SK-N-SH (cell line): ENCODE results near the gene SLBP. TPM values are rescaled to one million over a fixed set of nuclear protein-coding genes. Genes with fewer than 3 reads are reported as not detected.
A peak's percentile ranks its signal among the peaks of the same experiment; 100 is the strongest.

Source experiments
- CTCF ChIA-PET: fragments of 300-600, 350-600 bp; formaldehyde crosslinking; extraction: SDS; loops from one replicate; lab custom pipeline; 2021; lab: Yijun Ruan, JAX
- POLR2A ChIA-PET: fragments of 350-600 bp; sonication (Branson Sonifier 250); formaldehyde crosslinking; extraction: SDS; loops from one replicate; lab custom pipeline; 2020; ENCODE audit warnings: antibody characterized with exemption, inconsistent platforms; lab: Yijun Ruan, JAX
- DNase-seq: peaks from one replicate; pipeline ENCODE4 v3.0.0; 2012
- H2AFZ ChIP-seq: fragments of 200-600 bp; sonication (generic); 2 replicates; pipeline ENCODE4 v1.8.1; 2016; ENCODE audit warnings: antibody characterized with exemption, mild to moderate bottlenecking, low read depth
- H3F3A ChIP-seq: fragments of 200-600 bp; sonication (generic); replicated peaks from 2 replicates; pipeline ENCODE3; 2016; ENCODE audit warnings: antibody characterized with exemption, mild to moderate bottlenecking; ENCODE audit not compliant: insufficient read depth
- H3K27ac ChIP-seq, 2 experiments: fragments of 200-500 bp in 1 of 2; fragments of 200-600 bp in 1 of 2; sonication (Bioruptor generic) in 1 of 2; sonication (generic), shearing (Covaris generic) in 1 of 2; 2 replicates each; pipeline versions ENCODE4 v1.5.1 to v1.6.1; 2014 to 2016; ENCODE audit warnings: low read depth in 2 of 2, inconsistent platforms in 1 of 2, low read length in 1 of 2, mild to moderate bottlenecking in 1 of 2, mixed read lengths in 1 of 2
- H3K27me3 ChIP-seq: fragments of 200-600 bp; sonication (generic), shearing (Covaris generic); 2 replicates; pipeline ENCODE4 v1.6.1; 2016; ENCODE audit warnings: mixed run types; ENCODE audit not compliant: insufficient read depth
- H3K36me3 ChIP-seq, 2 experiments: fragments of 200-500 bp in 1 of 2; fragments of 200-600 bp in 1 of 2; sonication (Bioruptor generic) in 1 of 2; sonication (generic) in 1 of 2; replicated peaks in 1 of 2; 2 replicates each; pipeline versions ENCODE3 to v1.5.1; 2014 to 2016; ENCODE audit warnings: low read length in 1 of 2, mild to moderate bottlenecking in 1 of 2; ENCODE audit not compliant: insufficient read depth in 2 of 2, control insufficient read depth in 1 of 2
- H3K4me1 ChIP-seq, 2 experiments: fragments of 200-500 bp in 1 of 2; fragments of 200-600 bp in 1 of 2; sonication (Bioruptor generic) in 1 of 2; sonication (generic), shearing (Covaris generic) in 1 of 2; 2 replicates each; pipeline versions ENCODE4 v1.5.1 to v1.6.1; 2014 to 2016; ENCODE audit warnings: low read depth in 1 of 2, low read length in 1 of 2, mixed run types in 1 of 2; ENCODE audit not compliant: insufficient read depth in 2 of 2, control insufficient read depth in 1 of 2
- H3K4me2 ChIP-seq: fragments of 200-600 bp; sonication (generic), shearing (Covaris generic); 2 replicates; pipeline ENCODE4 v1.6.1; 2017; ENCODE audit warnings: mixed run types
- H3K4me3 ChIP-seq, 2 experiments: fragments of 200-500 bp in 1 of 2; fragments of 200-600 bp in 1 of 2; sonication (Bioruptor generic) in 1 of 2; sonication (generic), shearing (Covaris generic) in 1 of 2; 2 replicates each; pipeline versions ENCODE4 v1.5.1 to v1.8.1; 2014 to 2016; ENCODE audit warnings: low read depth in 2 of 2, inconsistent platforms in 1 of 2, low read length in 1 of 2, mild to moderate bottlenecking in 1 of 2, mixed read lengths in 1 of 2, moderate library complexity in 1 of 2
- H3K79me2 ChIP-seq: fragments of 200-600 bp; sonication (generic); 2 replicates; pipeline ENCODE4 v1.8.1; 2017; ENCODE audit warnings: mild to moderate bottlenecking; ENCODE audit not compliant: insufficient read depth
- H3K9ac ChIP-seq: fragments of 200-600 bp; sonication (generic); 2 replicates; pipeline ENCODE4 v1.6.1; 2017; ENCODE audit warnings: mixed run types
- H3K9me2 ChIP-seq: fragments of 200-600 bp; sonication (generic); 2 replicates; pipeline ENCODE4 v1.6.1; 2017; ENCODE audit warnings: mixed run types
- H3K9me3 ChIP-seq: fragments of 200-600 bp; sonication (generic); 2 replicates; pipeline ENCODE4 v1.6.1; 2017; ENCODE audit warnings: mixed run types, mild to moderate bottlenecking, moderate library complexity
- H4K20me1 ChIP-seq: fragments of 200-600 bp; sonication (generic); 2 replicates; pipeline ENCODE4 v1.6.1; 2017; ENCODE audit warnings: mild to moderate bottlenecking, mixed run types; ENCODE audit not compliant: insufficient read depth
- CHD2 ChIP-seq: fragments of 150-350 bp; IDR thresholded peaks from 2 replicates; pipeline ENCODE4 v1.6.1; 2018; ENCODE audit warnings: low read length; ENCODE audit not compliant: partially characterized antibody
- ELF1 ChIP-seq: IDR thresholded peaks from 2 replicates; pipeline ENCODE4 v1.4.0; 2012
- EP300 ChIP-seq, 2 experiments: IDR thresholded peaks; 2 replicates each; pipeline versions ENCODE4 v1.4.0 to v1.6.1; 2012; ENCODE audit warnings: borderline replicate concordance in 1 of 2, low read depth in 1 of 2, low read length in 1 of 2
- FOSL2 ChIP-seq: IDR thresholded peaks from 2 replicates; pipeline ENCODE4 v1.4.0; 2012; ENCODE audit warnings: low read depth, mild to moderate bottlenecking, moderate library complexity, borderline replicate concordance
- FOXM1 ChIP-seq: IDR thresholded peaks from 2 replicates; pipeline ENCODE4 v1.4.0; 2012; ENCODE audit warnings: low read depth, mild to moderate bottlenecking
- MAX ChIP-seq: IDR thresholded peaks from 2 replicates; pipeline ENCODE4 v1.4.0; 2012; ENCODE audit warnings: low read depth
- MXI1 ChIP-seq: IDR thresholded peaks from 2 replicates; pipeline ENCODE4 v1.6.1; 2012; ENCODE audit warnings: mild to moderate bottlenecking, low read depth, low read length, improper control_type of control experiment
- NFIC ChIP-seq: IDR thresholded peaks from 2 replicates; pipeline ENCODE4 v1.4.0; 2012; ENCODE audit warnings: borderline replicate concordance
- POLR2AphosphoS5 ChIP-seq: IDR thresholded peaks from 2 replicates; pipeline ENCODE4 v1.6.1; 2012; ENCODE audit warnings: low read depth, low read length
- RAD21 ChIP-seq: IDR thresholded peaks from 2 replicates; pipeline ENCODE4 v1.6.1; 2012; ENCODE audit warnings: mild to moderate bottlenecking, low read length
- RFX5 ChIP-seq: IDR thresholded peaks from 2 replicates; pipeline ENCODE4 v1.6.1; 2012; ENCODE audit warnings: mild to moderate bottlenecking, improper control_type of control experiment, low read length
- SMC3 ChIP-seq: IDR thresholded peaks from 2 replicates; pipeline ENCODE4 v1.6.1; 2012; ENCODE audit warnings: low read depth, low read length, improper control_type of control experiment
- TAF1 ChIP-seq: IDR thresholded peaks from 2 replicates; pipeline ENCODE4 v1.6.1; 2012; ENCODE audit warnings: low read depth, mild to moderate bottlenecking, low read length, moderate library complexity, borderline replicate concordance
- TEAD4 ChIP-seq: IDR thresholded peaks from 2 replicates; pipeline ENCODE4 v1.4.0; 2012; ENCODE audit warnings: mild to moderate bottlenecking, borderline replicate concordance; ENCODE audit not compliant: insufficient read depth
- USF1 ChIP-seq: IDR thresholded peaks from 2 replicates; pipeline ENCODE4 v1.4.0; 2012; ENCODE audit warnings: low read depth, borderline replicate concordance
- WGBS: methylation state at CpG from one replicate; pipeline ENCODE4 v1.1.6; 2017; ENCODE audit warnings: low lambda C conversion rate; 5-methylcytosine and 5-hydroxymethylcytosine counted together
- polyA plus RNA-seq, 3 experiments: library from polyadenylated mRNA; depleted of rRNA; stranded (reverse); fragments of >200 nt; gene quantifications; 2 replicates each; pipeline ENCODE4 v1.2.3, GENCODE V29; 2012
- TF ChIP-seq, protein P1 (sequence below): fragments of 200-600 bp; sonication (generic); IDR thresholded peaks from 2 replicates; pipeline ENCODE4 v1.6.1; 2017; ENCODE audit warnings: antibody characterized with exemption, mild to moderate bottlenecking, moderate library complexity
- TF ChIP-seq, protein P2 (sequence below): IDR thresholded peaks from 2 replicates; pipeline ENCODE4 v1.4.0; 2012; ENCODE audit warnings: low read depth, borderline replicate concordance

The SLBP gene
- polyA plus RNA-seq, 1 of the 3 experiments (the other 2 are of a cell fraction): 51.5 TPM

DNA sequence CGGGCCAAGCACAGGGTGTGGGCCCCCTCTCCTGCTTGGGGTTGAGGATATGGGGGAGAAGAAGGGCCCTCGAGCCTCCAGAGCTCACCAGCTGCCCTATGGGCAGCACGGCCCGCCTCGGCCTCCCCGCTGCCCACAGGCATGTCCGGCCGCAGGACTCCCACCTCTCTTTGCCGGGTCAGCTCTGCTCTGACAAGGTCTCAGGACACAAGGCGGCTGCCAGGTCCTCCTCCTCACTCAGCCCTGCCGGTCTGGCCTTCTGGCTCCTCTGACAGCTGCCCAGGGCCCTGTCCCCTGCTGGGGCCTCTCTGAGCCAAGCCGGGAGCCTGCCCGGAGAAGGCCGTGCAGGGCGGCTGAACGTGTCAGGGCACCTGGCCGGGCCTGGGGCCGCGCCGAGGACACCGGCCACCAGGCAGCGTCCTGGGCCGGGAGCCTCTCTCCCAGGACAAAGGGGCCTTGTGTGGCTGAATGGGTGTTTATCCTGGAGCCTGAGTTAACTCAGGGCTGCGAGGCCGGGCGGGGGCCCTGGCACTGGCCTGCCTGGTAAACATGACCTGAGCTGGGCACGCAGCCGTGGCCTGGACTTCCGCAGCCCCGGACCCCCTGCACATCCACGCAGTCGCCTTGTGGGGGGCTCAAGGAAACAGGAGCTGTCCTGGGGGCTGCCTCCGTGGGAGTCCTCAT is 34.9 kb upstream of the SLBP start:
- WGBS: 91% methylated on average over 12 of the region's 33 CpGs

GRCh38 chr4:1746265-1746691 is 34.2 kb upstream of the SLBP start:
- Histone ChIP-seq H3K79me2 (no peaks in the 10 kb centered on the region), H3F3A (peaks cover 3% of the 10 kb centered on the region), H3K9me3 (no peaks in the 10 kb centered on the region), H3K27ac (no peak overlapping the region), H3K9me2 (no peaks in the 10 kb centered on the region), H3K27me3 (no peaks in the 10 kb centered on the region), H3K9ac (no peak overlapping the region), H2AFZ (no peak overlapping the region), H3K4me3 (no peak overlapping the region; a peak in 1 of 4 replicates), H4K20me1 (0 out of 2 replicates have a peak, but pooled peaks cover 3% of the 10 kb centered on the region), H3K4me2 (no peak overlapping the region), H3K36me3 (peaks cover 4 to 7% of the 10 kb centered on the region in 2 experiments), H3K4me1 (peaks cover 0 to 7% of the 10 kb centered on the region in 2 experiments; a peak in 1 of 4 replicates)
- WGBS: 35% methylated on average over 9 of the region's 17 CpGs
- CTCF ChIA-PET: interaction anchor here (0.8 to 5.1 kb wide), 16 partner anchors 8 to 417 kb away, joined by 3 to 166 read pairs (median 10); partner anchors contain the start of gene FGFR3
- peak; percentile 96 for DNase-seq
- POLR2A ChIA-PET: no interaction called here
- TF ChIP-seq CHD2 (no peak), SMC3 (peak; percentile 85), RAD21 (peak; percentile 69), MXI1 (peak; percentile 62; the same call in 1 of the 2 replicates)
- TF ChIP-seq, protein P1, sequence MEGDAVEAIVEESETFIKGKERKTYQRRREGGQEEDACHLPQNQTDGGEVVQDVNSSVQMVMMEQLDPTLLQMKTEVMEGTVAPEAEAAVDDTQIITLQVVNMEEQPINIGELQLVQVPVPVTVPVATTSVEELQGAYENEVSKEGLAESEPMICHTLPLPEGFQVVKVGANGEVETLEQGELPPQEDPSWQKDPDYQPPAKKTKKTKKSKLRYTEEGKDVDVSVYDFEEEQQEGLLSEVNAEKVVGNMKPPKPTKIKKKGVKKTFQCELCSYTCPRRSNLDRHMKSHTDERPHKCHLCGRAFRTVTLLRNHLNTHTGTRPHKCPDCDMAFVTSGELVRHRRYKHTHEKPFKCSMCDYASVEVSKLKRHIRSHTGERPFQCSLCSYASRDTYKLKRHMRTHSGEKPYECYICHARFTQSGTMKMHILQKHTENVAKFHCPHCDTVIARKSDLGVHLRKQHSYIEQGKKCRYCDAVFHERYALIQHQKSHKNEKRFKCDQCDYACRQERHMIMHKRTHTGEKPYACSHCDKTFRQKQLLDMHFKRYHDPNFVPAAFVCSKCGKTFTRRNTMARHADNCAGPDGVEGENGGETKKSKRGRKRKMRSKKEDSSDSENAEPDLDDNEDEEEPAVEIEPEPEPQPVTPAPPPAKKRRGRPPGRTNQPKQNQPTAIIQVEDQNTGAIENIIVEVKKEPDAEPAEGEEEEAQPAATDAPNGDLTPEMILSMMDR: peak; percentile 79
- TF ChIP-seq, protein P2, sequence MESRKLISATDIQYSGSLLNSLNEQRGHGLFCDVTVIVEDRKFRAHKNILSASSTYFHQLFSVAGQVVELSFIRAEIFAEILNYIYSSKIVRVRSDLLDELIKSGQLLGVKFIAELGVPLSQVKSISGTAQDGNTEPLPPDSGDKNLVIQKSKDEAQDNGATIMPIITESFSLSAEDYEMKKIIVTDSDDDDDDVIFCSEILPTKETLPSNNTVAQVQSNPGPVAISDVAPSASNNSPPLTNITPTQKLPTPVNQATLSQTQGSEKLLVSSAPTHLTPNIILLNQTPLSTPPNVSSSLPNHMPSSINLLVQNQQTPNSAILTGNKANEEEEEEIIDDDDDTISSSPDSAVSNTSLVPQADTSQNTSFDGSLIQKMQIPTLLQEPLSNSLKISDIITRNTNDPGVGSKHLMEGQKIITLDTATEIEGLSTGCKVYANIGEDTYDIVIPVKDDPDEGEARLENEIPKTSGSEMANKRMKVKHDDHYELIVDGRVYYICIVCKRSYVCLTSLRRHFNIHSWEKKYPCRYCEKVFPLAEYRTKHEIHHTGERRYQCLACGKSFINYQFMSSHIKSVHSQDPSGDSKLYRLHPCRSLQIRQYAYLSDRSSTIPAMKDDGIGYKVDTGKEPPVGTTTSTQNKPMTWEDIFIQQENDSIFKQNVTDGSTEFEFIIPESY: no peak

More for the DNA sequence above, 34.9 kb upstream of the SLBP start:
- Histone ChIP-seq H4K20me1 (0 out of 2 replicates have a peak, but pooled peaks cover 3% of the 10 kb centered on the region), H3K36me3 (peaks cover 0 to 2% of the 10 kb centered on the region in 2 experiments), H3K9me3 (no peaks in the 10 kb centered on the region), H3K9ac (no peak overlapping the region), H3K4me1 (peaks cover 0 to 7% of the 10 kb centered on the region in 2 experiments; a peak in 1 of 4 replicates), H3K27me3 (no peaks in the 10 kb centered on the region), H3K4me2 (no peak overlapping the region), H3F3A (peaks cover 3% of the 10 kb centered on the region), H3K79me2 (no peaks in the 10 kb centered on the region), H3K9me2 (no peaks in the 10 kb centered on the region), H2AFZ (no peak overlapping the region), H3K4me3 (no peak overlapping the region), H3K27ac (no peak overlapping the region)
- CTCF ChIA-PET: interaction anchor here (0.8 to 5.1 kb wide), 23 partner anchors 9 to 163 kb away, joined by 3 to 166 read pairs (median 11); partner anchors contain the start of gene FGFR3
- POLR2A ChIA-PET: no interaction called here
- no peak for DNase-seq
- TF ChIP-seq FOSL2 (no peak), POLR2AphosphoS5 (no peak), TAF1 (no peak), MAX (no peak), USF1 (no peak), CHD2 (no peak), EP300 (IDR thresholded peaks at IDR 0.05; ENCODE audit: borderline replicate concordance in 1 of 2, low read depth in 1 of 2, low read length in 1 of 2) (no peak), FOXM1 (no peak), NFIC (no peak), RFX5 (no peak), TEAD4 (no peak), ELF1 (no peak)
- TF ChIP-seq, protein P2: no peak
